Measurements from ENCODE around the gene CACNG8. TPM values are rescaled to one million over a fixed set of nuclear protein-coding genes. Genes with fewer than 3 reads are reported as not detected.
A peak's percentile ranks its signal among the peaks of the same experiment; 100 is the strongest.

The CACNG8 gene
- total RNA-seq, 2 donors from 2014 or later, result not detected

DNA sequence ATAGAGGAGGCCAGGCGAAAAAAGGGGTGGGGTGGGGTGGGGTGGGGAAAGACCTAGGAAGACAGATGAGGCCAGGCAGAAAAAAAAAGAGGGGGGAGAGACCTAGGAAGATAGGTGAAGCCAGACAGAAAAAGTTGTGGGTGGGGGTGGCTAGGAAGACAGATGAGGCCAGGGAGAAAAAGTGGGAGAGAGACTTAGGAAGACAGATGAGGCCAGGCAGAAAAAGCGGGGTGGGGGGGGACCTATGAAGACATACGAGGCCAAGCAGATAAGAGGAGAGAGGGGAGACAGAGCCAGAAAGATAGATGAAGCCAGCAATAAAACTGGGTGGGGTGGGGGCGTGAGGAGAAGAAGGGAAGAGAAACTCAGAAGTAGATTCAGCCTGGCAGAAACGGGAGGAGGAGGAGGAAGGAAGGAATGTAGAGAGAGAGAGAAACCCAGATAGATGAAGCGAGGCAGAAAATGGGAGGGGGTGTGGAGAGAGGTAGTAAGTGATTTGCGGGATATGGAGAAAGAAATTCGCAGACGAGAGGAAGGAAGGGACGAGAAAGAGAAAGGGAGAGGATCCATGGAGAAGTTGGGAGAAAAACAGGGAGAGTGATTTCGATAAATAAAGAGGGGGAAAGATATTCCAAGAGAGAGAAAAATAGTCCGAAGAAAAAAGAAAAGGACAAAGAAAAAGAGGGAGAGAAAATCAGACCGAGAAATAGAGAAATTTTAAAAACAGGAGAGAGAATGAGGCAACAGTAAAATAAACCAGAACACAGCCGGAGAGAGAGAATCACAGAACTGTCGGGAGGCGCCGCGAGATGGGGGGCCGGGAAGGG is 16.5 kb downstream of the CACNG8 start:
- ATAC-seq, result no peak
- DNase-seq, result no peak
- Histone ChIP-seq H3K27ac (no peak overlapping the region), H3K4me3 (no peak overlapping the region), H3K27me3 (peaks cover 0 to 34% of the 10 kb centered on the region in 2 donors), H3K9me3 (no peaks in the 10 kb centered on the region), H3K36me3 (replicated peaks in 1 of 2; ENCODE audit: insufficient read depth in 1 of 2, low read depth in 2 of 2) (no peaks in the 10 kb centered on the region), H3K4me1 (peaks cover 23% of the 10 kb centered on the region)
- TF ChIP-seq CTCF (IDR thresholded peaks at IDR 0.05) (no peak), POLR2A (IDR thresholded peaks at IDR 0.05) (no peak)
- intact Hi-C loops (cut with DNase I), result no loop called here
- WGBS, 2 donors, result 2 to 5% methylated on average over 15 to 19 of the region's 19 CpGs

DNA sequence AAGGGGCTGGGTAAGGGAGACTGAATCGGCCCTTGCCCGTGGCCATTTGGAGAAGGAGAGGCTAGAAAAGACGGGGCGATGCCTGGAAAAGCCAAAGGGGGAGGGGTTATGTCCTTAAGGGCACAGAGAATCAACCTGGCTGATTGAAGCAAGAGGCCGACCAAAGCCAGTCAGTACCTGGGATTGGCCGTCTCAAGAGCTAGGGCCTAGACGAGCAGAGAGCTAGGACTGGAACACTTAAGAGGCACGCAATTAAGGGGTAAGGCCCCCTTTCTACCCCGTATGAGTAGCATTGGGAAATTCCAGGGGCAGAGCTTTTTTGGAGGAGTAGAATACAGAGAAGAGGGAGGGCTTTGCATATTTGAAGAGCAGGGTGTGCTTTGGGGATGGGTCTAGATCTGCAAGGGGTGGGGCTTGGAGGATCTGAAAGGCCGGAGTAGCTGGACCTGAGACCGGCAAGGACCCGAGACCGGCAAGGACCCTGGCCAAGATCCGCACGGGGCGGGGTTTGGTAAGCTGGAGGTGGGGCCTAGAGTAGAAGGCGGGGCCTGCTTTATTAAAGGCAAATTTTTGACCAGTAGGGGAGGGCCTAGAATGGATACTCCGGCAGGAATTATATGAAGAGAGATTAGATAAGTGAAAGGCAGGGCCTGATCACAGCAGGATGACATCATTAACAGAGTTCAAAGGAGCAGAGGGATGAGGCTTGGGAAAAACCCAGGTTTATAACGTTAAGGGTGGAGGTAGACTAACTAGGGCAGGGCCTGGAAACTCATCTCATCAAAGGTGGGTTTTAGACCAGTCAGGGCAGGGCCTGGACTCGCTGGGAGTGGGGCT is 18.0 kb downstream of the CACNG8 start:
- Histone ChIP-seq H3K4me3 (no peak overlapping the region), H3K9me3 (no peaks in the 10 kb centered on the region), H3K4me1 (peaks cover 23% of the 10 kb centered on the region), H3K36me3 (replicated peaks in 1 of 2; ENCODE audit: insufficient read depth in 1 of 2, low read depth in 2 of 2) (no peaks in the 10 kb centered on the region), H3K27ac (no peak overlapping the region), H3K27me3 (peaks cover 0 to 34% of the 10 kb centered on the region in 2 donors)
- intact Hi-C loops (cut with DNase I), result no loop called here
- TF ChIP-seq POLR2A (IDR thresholded peaks at IDR 0.05) (no peak), CTCF (IDR thresholded peaks at IDR 0.05) (no peak)
- 18 to 30% methylated on average over 20 of the region's 20 CpGs for WGBS, 2 donors
- no peak for ATAC-seq
- no peak for DNase-seq

DNA sequence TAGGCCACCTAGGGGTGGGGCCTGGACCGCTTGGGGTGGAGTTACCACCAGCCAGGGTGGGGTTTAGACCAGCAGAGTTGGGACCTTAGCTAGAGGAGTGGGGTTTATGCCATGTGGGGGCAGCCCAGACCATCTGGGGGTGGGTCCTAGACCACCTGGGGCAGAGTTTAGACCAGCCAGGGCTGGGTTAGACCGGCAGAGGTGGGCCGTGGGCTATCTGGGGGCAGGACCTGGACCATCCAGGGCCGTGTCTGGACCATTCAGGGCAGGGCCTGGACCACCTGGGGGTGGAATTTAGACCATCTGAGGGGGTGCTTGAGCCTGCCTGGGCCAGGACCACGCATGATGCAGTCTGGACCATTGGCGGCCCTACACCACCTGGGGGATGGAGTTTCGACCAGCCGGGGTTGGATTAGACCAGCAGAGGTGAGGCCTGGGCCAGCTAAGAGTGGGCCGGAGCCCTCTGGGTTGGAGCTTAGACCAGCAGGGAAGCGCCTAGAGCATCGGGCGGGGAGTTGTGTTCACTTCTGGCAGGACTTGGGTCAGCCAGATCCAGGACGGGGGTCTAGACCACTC is 18.7 kb downstream of the CACNG8 start:
- 66 to 75% methylated on average over 11 of the region's 13 CpGs for WGBS, 2 donors

GRCh38 chr19:53982001-53982451 is 19.3 kb downstream of the CACNG8 start:
- DNase-seq, result peak in 1 of 4 donors; percentile 11
- Histone ChIP-seq H3K27me3 (peaks cover 0 to 34% of the 10 kb centered on the region in 2 donors), H3K9me3 (no peaks in the 10 kb centered on the region), H3K4me3 (no peak overlapping the region), H3K27ac (no peak overlapping the region), H3K36me3 (replicated peaks in 1 of 2; ENCODE audit: insufficient read depth in 1 of 2, low read depth in 2 of 2) (no peaks in the 10 kb centered on the region), H3K4me1 (peaks cover 23% of the 10 kb centered on the region)
- no peak for ATAC-seq
- TF ChIP-seq POLR2A (IDR thresholded peaks at IDR 0.05) (no peak), CTCF (IDR thresholded peaks at IDR 0.05) (no peak)
- 3% methylated on average over 53 of the region's 62 CpGs; no CpG with 5 or more reads in 1 of the 2 donors for WGBS, 2 donors
- intact Hi-C loops (cut with DNase I), result no loop called here

More for the DNA sequence above, 18.7 kb downstream of the CACNG8 start:
- no peak overlapping the region for H3K27ac ChIP-seq
- no peaks in the 10 kb centered on the region for H3K36me3 ChIP-seq (replicated peaks in 1 of 2; ENCODE audit: insufficient read depth in 1 of 2, low read depth in 2 of 2)
- intact Hi-C loops (cut with DNase I), result no loop called here
- TF ChIP-seq CTCF (IDR thresholded peaks at IDR 0.05), result no peak
- TF ChIP-seq POLR2A (IDR thresholded peaks at IDR 0.05), result no peak
- ATAC-seq (no peak), DNase-seq (no peak)
- peaks cover 0 to 34% of the 10 kb centered on the region in 2 donors for H3K27me3 ChIP-seq
- H3K9me3 ChIP-seq, result no peaks in the 10 kb centered on the region
- no peak overlapping the region for H3K4me3 ChIP-seq
- peaks cover 23% of the 10 kb centered on the region for H3K4me1 ChIP-seq

Data from body of pancreas (tissue), 4 donors.